ENCODE results near the gene PTPRK. TPM values are rescaled to one million over a fixed set of nuclear protein-coding genes. Genes with fewer than 3 reads are reported as not detected.

Gene PTPRK
- total RNA-seq, 4 donors from 2014 or later, result 88.0 to 187 (median 136) TPM

DNA sequence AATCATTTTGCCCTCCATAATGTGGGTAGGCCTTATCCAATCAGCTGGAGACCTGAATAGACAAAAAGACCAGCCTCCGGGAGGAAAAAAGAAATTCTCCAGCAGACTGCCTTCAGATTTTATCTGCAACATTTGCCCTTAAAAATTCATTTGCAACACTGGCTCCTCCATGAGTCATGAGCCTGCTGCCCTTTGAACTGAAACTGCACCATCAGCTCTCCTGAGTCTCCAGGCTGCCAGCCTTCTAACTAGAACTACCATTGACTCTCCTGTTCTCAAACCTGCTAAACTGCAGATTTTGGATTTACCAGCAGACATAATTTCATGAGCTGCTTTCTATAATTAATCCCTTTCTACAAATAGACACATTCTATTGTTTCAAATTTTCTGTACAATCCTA is 395.7 kb downstream of the PTPRK start:
- H3K27me3 ChIP-seq, result no peaks in the 10 kb centered on the region
- 67 to 86% methylated on average over 1 of the region's 1 CpG for WGBS, 2 donors (ENCODE audit: low coverage in 1 of 2)
- TF ChIP-seq EP300 (IDR thresholded peaks at IDR 0.05; ENCODE audit: low read depth) (no peak), POLR2AphosphoS5 (IDR thresholded peaks at IDR 0.05) (no peak), CTCF (IDR thresholded peaks at IDR 0.05) (no peak), POLR2A (IDR thresholded peaks at IDR 0.05) (no peak)
- no peaks in the 10 kb centered on the region for H3K9me3 ChIP-seq
- no peak for DNase-seq
- H3K36me3 ChIP-seq, result no peaks in the 10 kb centered on the region
- in situ Hi-C loops (cut with MboI; ENCODE audit: low pct_ligation_motif_present in 1 of 4, low pct_unique_long_range_greater_than_20kb in 1 of 4, low sequenced_read_pairs in 3 of 4), result no loop called here
- no peak overlapping the region for H3K4me3 ChIP-seq
- intact Hi-C loops (cut with DNase I; ENCODE audit: low total_unique reads), result no loop called here
- H3K27ac ChIP-seq, result no peak overlapping the region
- peaks cover 0 to under 1% (median 0%) of the 10 kb centered on the region in 4 donors for H3K4me1 ChIP-seq

DNA sequence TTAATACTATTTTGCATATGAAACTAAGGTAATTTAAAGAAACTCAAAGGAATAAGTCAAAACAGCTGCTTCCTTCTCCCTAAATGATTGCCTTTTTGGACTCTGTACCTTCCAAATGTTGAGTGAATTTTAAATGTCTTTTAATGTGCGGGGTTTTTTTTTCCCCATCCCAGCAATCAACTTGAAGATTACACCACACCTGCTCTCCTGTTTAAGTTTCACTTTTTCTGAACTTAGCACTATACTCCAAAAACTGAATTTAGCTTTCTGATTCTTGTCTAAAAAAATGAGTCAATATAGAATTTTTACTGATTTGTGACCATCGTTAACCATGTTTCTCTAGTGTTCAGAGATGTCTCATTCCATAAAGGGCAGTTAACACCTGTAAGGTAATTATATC is 398.8 kb downstream of the PTPRK start:
- Histone ChIP-seq H3K9me3 (no peaks in the 10 kb centered on the region), H3K4me1 (peaks cover 0 to 3% (median 0%) of the 10 kb centered on the region in 4 donors), H3K27me3 (no peaks in the 10 kb centered on the region), H3K27ac (no peak overlapping the region), H3K36me3 (no peaks in the 10 kb centered on the region), H3K4me3 (no peak overlapping the region)
- in situ Hi-C loops (cut with MboI; ENCODE audit: low pct_ligation_motif_present in 1 of 4, low pct_unique_long_range_greater_than_20kb in 1 of 4, low sequenced_read_pairs in 3 of 4), result no loop called here
- TF ChIP-seq EP300 (IDR thresholded peaks at IDR 0.05; ENCODE audit: low read depth) (no peak), POLR2A (IDR thresholded peaks at IDR 0.05) (no peak), CTCF (IDR thresholded peaks at IDR 0.05) (no peak), POLR2AphosphoS5 (IDR thresholded peaks at IDR 0.05) (no peak)
- no peak for DNase-seq
- 56 to 65% methylated on average over 2 of the region's 2 CpGs for WGBS, 2 donors (ENCODE audit: low coverage in 1 of 2)
- intact Hi-C loops (cut with DNase I; ENCODE audit: low total_unique reads), result no loop called here

DNA sequence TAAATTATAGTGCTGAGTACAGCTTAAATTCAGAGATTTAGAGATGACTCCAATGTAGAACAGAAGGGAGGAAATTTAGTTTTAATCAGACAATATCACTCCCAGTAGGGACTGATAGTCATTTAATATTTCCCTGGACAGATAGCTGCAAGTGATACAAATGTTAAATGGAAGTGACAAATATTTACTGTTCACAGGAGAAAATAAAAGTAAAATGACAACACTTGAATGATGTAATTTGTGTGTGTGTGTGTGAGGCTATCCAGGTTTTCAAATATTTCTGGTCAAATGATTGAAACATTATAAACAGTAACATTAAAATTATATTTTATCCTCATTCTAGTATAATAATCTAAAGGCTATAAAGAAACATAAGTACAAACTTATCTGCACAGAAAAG is 399.2 kb downstream of the PTPRK start:
- no peaks in the 10 kb centered on the region for H3K9me3 ChIP-seq
- in situ Hi-C loops (cut with MboI; ENCODE audit: low pct_ligation_motif_present in 1 of 4, low pct_unique_long_range_greater_than_20kb in 1 of 4, low sequenced_read_pairs in 3 of 4) (no loop called here), intact Hi-C loops (cut with DNase I; ENCODE audit: low total_unique reads) (no loop called here)
- no peak for DNase-seq
- H3K4me1 ChIP-seq, result peaks cover 0 to 3% (median 0%) of the 10 kb centered on the region in 4 donors
- H3K27ac ChIP-seq, result no peak overlapping the region
- H3K27me3 ChIP-seq, result no peaks in the 10 kb centered on the region
- TF ChIP-seq POLR2AphosphoS5 (IDR thresholded peaks at IDR 0.05) (no peak), CTCF (IDR thresholded peaks at IDR 0.05) (no peak), POLR2A (IDR thresholded peaks at IDR 0.05) (no peak), EP300 (IDR thresholded peaks at IDR 0.05; ENCODE audit: low read depth) (no peak)
- H3K36me3 ChIP-seq, result no peaks in the 10 kb centered on the region
- H3K4me3 ChIP-seq, result no peak overlapping the region

- no peaks in the 10 kb centered on the region for H3K9me3 ChIP-seq
- no peaks in the 10 kb centered on the region for H3K36me3 ChIP-seq
- no peaks in the 10 kb centered on the region for H3K27me3 ChIP-seq
- peaks cover 0 to 5% (median 3%) of the 10 kb centered on the region in 4 donors for H3K4me1 ChIP-seq
- DNase-seq, result no peak
- in situ Hi-C loops (cut with MboI; ENCODE audit: low pct_ligation_motif_present in 1 of 4, low pct_unique_long_range_greater_than_20kb in 1 of 4, low sequenced_read_pairs in 3 of 4) (no loop called here), intact Hi-C loops (cut with DNase I; ENCODE audit: low total_unique reads) (no loop called here)
- TF ChIP-seq CTCF (IDR thresholded peaks at IDR 0.05) (no peak), POLR2A (IDR thresholded peaks at IDR 0.05) (no peak), EP300 (IDR thresholded peaks at IDR 0.05; ENCODE audit: low read depth) (no peak), POLR2AphosphoS5 (IDR thresholded peaks at IDR 0.05) (no peak)
- no peak overlapping the region for H3K4me3 ChIP-seq
- H3K27ac ChIP-seq, result no peak overlapping the region
Measured at GRCh38 chr6:128118401-128118800, 402.0 kb downstream of the PTPRK start.

Data from transverse colon (tissue), 4 donors.